ENCODE measurements around the gene PARP11.

Gene PARP11

GRCh38 chr12:3872800-3873636 lies at the start of gene PARP11:
PARP11 (minus strand) TSS chr12:3873399; CDS start chr12:3873229, 170 bp downstream.
- peak; percentile 87 to 90 (median 90) for DNase-seq (ENCODE audit: low read depth in 2 of 3, low spot score in 2 of 3)

- no peak for DNase-seq (ENCODE audit: low read depth in 2 of 3, low spot score in 2 of 3)
Measured at GRCh38 chr12:3922033-3922432, 48.8 kb upstream of the PARP11 start.

- DNase-seq (ENCODE audit: low read depth in 2 of 3, low spot score in 2 of 3): no peak
Measured at GRCh38 chr12:3921526-3921925, 48.3 kb upstream of the PARP11 start.

- DNase-seq (ENCODE audit: low read depth in 2 of 3, low spot score in 2 of 3): no peak
Measured at GRCh38 chr12:3921151-3921471, 47.9 kb upstream of the PARP11 start.

- DNase-seq (ENCODE audit: low read depth in 2 of 3, low spot score in 2 of 3): no peak
Measured at GRCh38 chr12:3920351-3921150, 47.4 kb upstream of the PARP11 start.

- peak in 1 of 3 experiments; percentile 10 for DNase-seq (ENCODE audit: low read depth in 2 of 3, low spot score in 2 of 3)
Measured at GRCh38 chr12:3913278-3913677, 40.1 kb upstream of the PARP11 start.

GRCh38 chr12:3912863-3913262 lies 39.7 kb upstream of the PARP11 start:
- DNase-seq (ENCODE audit: low read depth in 2 of 3, low spot score in 2 of 3): no peak

- no peak for DNase-seq (ENCODE audit: low read depth in 2 of 3, low spot score in 2 of 3)
Measured at GRCh38 chr12:3911409-3911808, 38.2 kb upstream of the PARP11 start.

- DNase-seq (ENCODE audit: low read depth in 2 of 3, low spot score in 2 of 3): no peak
Measured at GRCh38 chr12:3905664-3906063, 32.5 kb upstream of the PARP11 start.

GRCh38 chr12:3904999-3905398 lies 31.8 kb upstream of the PARP11 start:
- no peak for DNase-seq (ENCODE audit: low read depth in 2 of 3, low spot score in 2 of 3)

GRCh38 chr12:3902921-3903320 lies 29.7 kb upstream of the PARP11 start:
- DNase-seq (ENCODE audit: low read depth in 2 of 3, low spot score in 2 of 3): no peak

GRCh38 chr12:3901116-3901515 lies 27.9 kb upstream of the PARP11 start:
- DNase-seq (ENCODE audit: low read depth in 2 of 3, low spot score in 2 of 3): no peak

- DNase-seq (ENCODE audit: low read depth in 2 of 3, low spot score in 2 of 3): no peak
Measured at GRCh38 chr12:3898756-3899155, 25.6 kb upstream of the PARP11 start.

GRCh38 chr12:3897371-3897971 lies 24.3 kb upstream of the PARP11 start:
- DNase-seq (ENCODE audit: low read depth in 2 of 3, low spot score in 2 of 3): no peak

- no peak for DNase-seq (ENCODE audit: low read depth in 2 of 3, low spot score in 2 of 3)
Measured at GRCh38 chr12:3896801-3897351, 23.7 kb upstream of the PARP11 start.

- no peak for DNase-seq (ENCODE audit: low read depth in 2 of 3, low spot score in 2 of 3)
Measured at GRCh38 chr12:3896356-3896755, 23.2 kb upstream of the PARP11 start.

- no peak for DNase-seq (ENCODE audit: low read depth in 2 of 3, low spot score in 2 of 3)
Measured at GRCh38 chr12:3892631-3893030, 19.4 kb upstream of the PARP11 start.

GRCh38 chr12:3891201-3891600 lies 18.0 kb upstream of the PARP11 start:
- DNase-seq (ENCODE audit: low read depth in 2 of 3, low spot score in 2 of 3): no peak

- DNase-seq (ENCODE audit: low read depth in 2 of 3, low spot score in 2 of 3): no peak
Measured at GRCh38 chr12:3888659-3889058, 15.5 kb upstream of the PARP11 start.

- no peak for DNase-seq (ENCODE audit: low read depth in 2 of 3, low spot score in 2 of 3)
Measured at GRCh38 chr12:3885277-3886094, 12.3 kb upstream of the PARP11 start.

- DNase-seq (ENCODE audit: low read depth in 2 of 3, low spot score in 2 of 3): no peak
Measured at GRCh38 chr12:3884671-3885070, 11.5 kb upstream of the PARP11 start.

Data from activated CD8-positive, alpha-beta memory T cell treated with anti-CD3 and anti-CD28 coated beads for 48 hours (primary cell).